Astrocyte (in vitro differentiated cells and primary cell): ENCODE data around the gene MYO1A. TPM values are rescaled to one million over a fixed set of nuclear protein-coding genes. Genes with fewer than 3 reads are reported as not detected.

Experiments used
- DNase-seq: peaks from one replicate; pipeline ENCODE4 v3.0.0-alpha.2; 2010; ENCODE audit warnings: low read depth
- FAIRE-seq: peaks from 2 replicates; lab custom pipeline; 2011; peaks lifted over from hg19 to GRCh38; lab: Jason Lieb, UNC
- H2AFZ ChIP-seq: 2 replicates; pipeline ENCODE4 v1.6.0; 2012; ENCODE audit warnings: low read depth, low read length, inconsistent platforms
- H3K27ac ChIP-seq: 2 replicates; pipeline ENCODE4 v1.5.1; 2011; ENCODE audit warnings: low read depth, low read length, inconsistent platforms
- H3K27me3 ChIP-seq: 2 replicates; pipeline ENCODE4 v1.6.0; 2011; ENCODE audit warnings: low read length, inconsistent platforms; ENCODE audit not compliant: insufficient read depth
- H3K36me3 ChIP-seq: 2 replicates; pipeline ENCODE4 v1.5.1; 2011; ENCODE audit warnings: low read length, inconsistent platforms; ENCODE audit not compliant: insufficient read depth
- H3K4me1 ChIP-seq: 2 replicates; pipeline ENCODE4 v1.5.1; 2011; ENCODE audit warnings: low read length, inconsistent platforms; ENCODE audit not compliant: insufficient read depth
- H3K4me2 ChIP-seq: 2 replicates; pipeline ENCODE4 v1.6.0; 2012; ENCODE audit warnings: low read length, inconsistent platforms
- H3K4me3 ChIP-seq: 2 replicates; pipeline ENCODE4 v1.5.1; 2011; ENCODE audit warnings: low read depth, mild to moderate bottlenecking, low read length, inconsistent platforms; ENCODE audit not compliant: insufficient read depth
- H3K79me2 ChIP-seq: 2 replicates; pipeline ENCODE4 v1.6.0; 2012; ENCODE audit warnings: mild to moderate bottlenecking, low read length, inconsistent platforms; ENCODE audit not compliant: insufficient read depth
- H3K9ac ChIP-seq: 2 replicates; pipeline ENCODE4 v1.6.0; 2012; ENCODE audit warnings: mild to moderate bottlenecking, low read length, inconsistent platforms
- H3K9me3 ChIP-seq: 2 replicates; pipeline ENCODE4 v1.5.1; 2012; ENCODE audit warnings: low read depth, mild to moderate bottlenecking, low read length, inconsistent platforms; ENCODE audit not compliant: insufficient read depth
- H4K20me1 ChIP-seq: 2 replicates; pipeline ENCODE4 v1.6.0; 2012; ENCODE audit warnings: low read length, inconsistent platforms; ENCODE audit not compliant: insufficient read depth
- H3K27ac Mint-ChIP-seq: one replicate; pipeline ENCODE4 v1.8.0; 2021; ENCODE audit warnings: mild to moderate bottlenecking, mixed read lengths; ENCODE audit not compliant: unreplicated experiment
- H3K27me3 Mint-ChIP-seq: one replicate; pipeline ENCODE4 v1.8.0; 2021; ENCODE audit warnings: low read depth, mixed read lengths; ENCODE audit not compliant: unreplicated experiment
- H3K36me3 Mint-ChIP-seq: one replicate; pipeline ENCODE4 v1.8.0; 2021; ENCODE audit warnings: low read depth, mixed read lengths; ENCODE audit not compliant: unreplicated experiment
- H3K4me1 Mint-ChIP-seq: one replicate; pipeline ENCODE4 v1.8.0; 2021; ENCODE audit warnings: low read depth, mixed read lengths; ENCODE audit not compliant: unreplicated experiment
- H3K4me3 Mint-ChIP-seq: one replicate; pipeline ENCODE4 v1.8.0; 2021; ENCODE audit warnings: mild to moderate bottlenecking, moderate library complexity, mixed read lengths; ENCODE audit not compliant: unreplicated experiment
- H3K9me3 Mint-ChIP-seq: one replicate; pipeline ENCODE4 v1.8.0; 2021; ENCODE audit warnings: mild to moderate bottlenecking, mixed read lengths; ENCODE audit not compliant: unreplicated experiment
- CTCF ChIP-seq: IDR thresholded peaks from 2 replicates; pipeline ENCODE4 v1.5.1; 2011; ENCODE audit warnings: low read depth, mild to moderate bottlenecking, inconsistent platforms, low read length, moderate library complexity; ENCODE audit not compliant: insufficient read depth
- EZH2 ChIP-seq: IDR thresholded peaks from 2 replicates; pipeline ENCODE4 v1.6.1; 2012; ENCODE audit warnings: mild to moderate bottlenecking, low read length, inconsistent platforms; ENCODE audit not compliant: insufficient read depth
- total RNA-seq: library from RNA; stranded (reverse); gene quantifications from 2 replicates; pipeline ENCODE4 v1.2.1, GENCODE V29; 2021

The MYO1A gene
- total RNA-seq, 1 donor from 2014 or later = 0.34 TPM

GRCh38 chr12:57046947-57047890 lies 2.7 kb downstream of the MYO1A start:
- FAIRE-seq = no peak
- Mint-ChIP-seq H3K27me3 (peaks cover 36% of the 10 kb centered on the region), H3K4me1 (peaks cover 4% of the 10 kb centered on the region), H3K27ac (no peak overlapping the region), H3K36me3 (peaks cover 1% of the 10 kb centered on the region), H3K4me3 (no peak overlapping the region), H3K9me3 (peaks cover 2% of the 10 kb centered on the region)
- Histone ChIP-seq H3K27ac (no peak overlapping the region), H3K4me2 (no peak overlapping the region), H3K9ac (no peak overlapping the region), H3K4me1 (no peaks in the 10 kb centered on the region), H4K20me1 (no peaks in the 10 kb centered on the region), H3K27me3 (peaks cover 22% of the 10 kb centered on the region), H3K9me3 (no peaks in the 10 kb centered on the region), H3K4me3 (no peak overlapping the region), H3K79me2 (no peaks in the 10 kb centered on the region), H2AFZ (no peak overlapping the region), H3K36me3 (no peaks in the 10 kb centered on the region)
- no peak for DNase-seq
- TF ChIP-seq CTCF (no peak), EZH2 (no peak)

GRCh38 chr12:57046086-57046791 lies 3.7 kb downstream of the MYO1A start:
- H3K27ac ChIP-seq = no peak overlapping the region
- no peak overlapping the region for H3K27ac Mint-ChIP-seq
- no peak overlapping the region for H3K4me3 Mint-ChIP-seq
- H3K9me3 Mint-ChIP-seq = peaks cover 2% of the 10 kb centered on the region
- no peaks in the 10 kb centered on the region for H3K36me3 ChIP-seq
- no peak for TF ChIP-seq EZH2
- TF ChIP-seq CTCF = no peak
- peaks cover 1% of the 10 kb centered on the region for H3K36me3 Mint-ChIP-seq
- H4K20me1 ChIP-seq = no peaks in the 10 kb centered on the region
- no peak overlapping the region for H3K4me2 ChIP-seq
- peaks cover 25% of the 10 kb centered on the region for H3K27me3 ChIP-seq
- FAIRE-seq = no peak
- H3K79me2 ChIP-seq = no peaks in the 10 kb centered on the region
- no peaks in the 10 kb centered on the region for H3K4me1 ChIP-seq
- peaks cover 43% of the 10 kb centered on the region for H3K27me3 Mint-ChIP-seq
- no peak for DNase-seq
- H3K4me3 ChIP-seq = no peak overlapping the region
- H3K9me3 ChIP-seq = no peaks in the 10 kb centered on the region
- no peak overlapping the region for H2AFZ ChIP-seq
- peaks cover 4% of the 10 kb centered on the region for H3K4me1 Mint-ChIP-seq
- no peak overlapping the region for H3K9ac ChIP-seq
